NCI-H524 treated with DMSO at 0.1 percent for 48 hours (cell line): ENCODE measurements around the gene RSAD2.
"Not testable (repeated sequence)": the region's sequence is repeated elsewhere in the genome, so short reads cannot be mapped to it uniquely, and the experiment has no call there.

Experiments used
- DNase-seq: peaks from one replicate; lab custom pipeline; 2025; lab: John Stamatoyannopoulos, UW

RSAD2 gene

DNA sequence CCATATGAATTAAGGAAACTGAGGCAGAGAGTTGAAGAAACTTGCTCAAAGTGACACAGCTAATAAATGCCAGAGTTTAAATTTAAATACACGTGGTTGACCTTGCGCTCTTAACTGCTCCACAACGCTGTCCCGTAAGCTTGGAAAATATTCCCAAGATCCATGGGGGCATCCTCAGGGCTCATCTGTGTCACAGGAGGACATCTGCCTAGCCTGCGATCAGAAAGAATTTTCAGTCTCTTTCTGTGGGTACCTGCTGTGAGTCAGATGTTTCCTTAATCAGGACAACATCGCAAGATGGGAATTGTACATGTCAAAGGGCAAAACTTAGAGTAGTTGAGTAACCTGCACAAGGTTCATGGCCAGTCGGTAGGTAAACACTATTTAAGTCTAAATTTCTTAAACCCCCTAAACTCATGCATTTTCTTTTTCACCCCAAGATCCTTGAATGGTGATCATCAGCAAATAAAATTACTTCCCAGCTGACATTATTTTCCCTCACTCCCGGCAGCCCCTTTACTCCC lies 13.3 kb upstream of the RSAD2 start:
- DNase-seq, result no peak

- DNase-seq, result no peak
Observed at GRCh38 chr2:6864923-6865345, 12.6 kb upstream of the RSAD2 start.

GRCh38 chr2:6865346-6866274 lies 12.0 kb upstream of the RSAD2 start, which contains the start of gene CMPK2:
TSS of gene CMPK2 (minus strand) at chr2:6865907. CDS start at chr2:6865696, 211 bp downstream.
- no peak for DNase-seq

GRCh38 chr2:6866275-6866671 lies 11.3 kb upstream of the RSAD2 start:
- DNase-seq, result peak; percentile 8

- DNase-seq, result no peak
Observed at GRCh38 chr2:6866982-6867381, 10.6 kb upstream of the RSAD2 start.

DNA sequence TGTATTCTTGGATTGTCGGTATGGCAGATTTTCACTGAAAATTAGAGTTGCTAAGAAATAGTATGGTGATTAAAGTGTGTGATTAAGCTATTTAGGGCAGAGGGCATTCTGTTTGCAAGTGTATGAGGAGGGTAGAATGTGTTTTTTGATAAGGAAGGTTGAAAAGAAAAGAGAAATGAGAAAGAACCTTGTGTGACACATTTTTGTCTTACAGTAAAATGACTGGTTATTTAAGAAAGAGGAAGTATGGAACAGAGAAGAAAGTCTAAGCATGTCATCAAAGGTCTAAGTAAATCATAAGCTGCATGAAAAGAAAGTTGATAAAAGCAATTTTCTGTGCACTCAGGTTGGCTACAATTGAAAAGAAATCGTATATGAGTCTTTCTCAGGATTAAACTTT lies 5.2 kb upstream of the RSAD2 start:
- DNase-seq, result no peak

GRCh38 chr2:6874032-6874431 lies 3.5 kb upstream of the RSAD2 start:
- DNase-seq, result no peak

GRCh38 chr2:6876309-6876708 lies 1.3 kb upstream of the RSAD2 start:
- no peak for DNase-seq

DNA sequence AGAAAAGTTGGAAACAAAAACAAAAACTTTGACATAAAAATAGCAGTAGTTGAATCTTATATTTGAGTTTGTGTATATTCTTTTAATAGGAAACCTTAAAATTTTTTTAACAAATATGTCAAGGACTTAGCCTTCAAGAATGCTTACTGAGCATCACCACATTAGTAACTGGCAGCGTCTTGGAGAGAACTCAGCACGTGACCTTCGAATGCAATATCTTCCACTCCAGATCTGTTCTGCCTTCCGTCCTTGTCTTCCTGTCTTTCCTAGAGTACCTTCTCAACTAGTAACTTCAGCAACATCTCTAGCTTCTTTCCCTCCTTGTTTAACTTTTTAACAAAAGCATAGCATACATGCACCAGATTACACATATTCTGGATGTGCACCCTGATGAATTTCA lies 972 bp downstream of the RSAD2 start:
- DNase-seq, result no peak

GRCh38 chr2:6879011-6879410 lies 1.4 kb downstream of the RSAD2 start:
- DNase-seq, result no peak

- DNase-seq, result no peak
Observed at GRCh38 chr2:6880200-6880733, 2.7 kb downstream of the RSAD2 start.

- DNase-seq, result no peak
Observed at GRCh38 chr2:6881046-6881445, 3.5 kb downstream of the RSAD2 start.

DNA sequence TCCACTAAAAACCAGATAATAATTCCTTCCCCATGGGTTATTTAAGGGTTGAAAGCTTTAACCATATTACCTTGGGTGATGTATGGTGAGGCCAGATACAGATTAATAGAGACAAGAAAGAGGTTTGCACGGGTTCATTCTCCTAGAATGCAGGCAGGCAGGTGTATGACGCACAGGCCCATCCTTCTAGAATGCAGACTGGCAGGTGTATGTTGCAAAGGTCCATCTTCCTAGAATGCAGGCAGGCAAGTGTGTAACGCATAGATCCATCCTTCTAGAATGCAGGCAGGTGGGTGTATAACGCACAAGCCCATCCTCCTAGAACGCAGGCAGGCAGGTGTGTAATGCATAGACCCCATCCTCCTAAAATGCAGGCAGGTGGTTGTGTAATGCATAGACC lies 3.9 kb downstream of the RSAD2 start:
- no peak for DNase-seq

DNA sequence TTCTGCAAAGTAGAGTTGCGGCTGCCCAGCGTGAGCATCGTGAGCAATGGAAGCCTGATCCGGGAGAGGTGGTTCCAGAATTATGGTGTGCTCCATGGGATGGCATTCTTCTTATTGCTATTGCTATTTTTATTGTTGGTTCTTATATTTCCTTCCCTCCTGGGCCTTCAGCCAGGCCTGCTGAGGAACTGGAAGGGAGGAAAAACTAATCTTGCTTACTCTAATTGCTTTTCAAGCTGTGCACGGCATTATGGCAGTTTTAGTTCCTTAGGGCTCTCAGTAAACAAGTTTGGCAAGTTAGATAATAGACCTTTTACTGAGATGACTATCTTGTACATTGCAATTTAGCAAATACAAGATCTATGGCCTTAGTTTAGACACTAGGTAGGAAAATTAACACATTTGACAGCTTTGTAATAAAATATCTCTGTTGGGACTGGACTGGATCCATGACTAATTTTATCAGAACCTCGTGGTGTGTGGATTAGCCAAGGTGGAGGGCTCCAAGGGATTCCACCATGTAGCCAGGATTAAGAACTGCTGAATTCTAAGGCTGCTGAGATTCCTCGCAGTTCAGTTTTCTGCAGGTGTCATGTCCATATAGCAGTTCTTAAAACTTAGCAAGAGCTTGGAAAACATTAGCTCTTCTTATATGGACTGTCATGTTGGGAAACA lies 6.0 kb downstream of the RSAD2 start:
- no peak for DNase-seq

DNA sequence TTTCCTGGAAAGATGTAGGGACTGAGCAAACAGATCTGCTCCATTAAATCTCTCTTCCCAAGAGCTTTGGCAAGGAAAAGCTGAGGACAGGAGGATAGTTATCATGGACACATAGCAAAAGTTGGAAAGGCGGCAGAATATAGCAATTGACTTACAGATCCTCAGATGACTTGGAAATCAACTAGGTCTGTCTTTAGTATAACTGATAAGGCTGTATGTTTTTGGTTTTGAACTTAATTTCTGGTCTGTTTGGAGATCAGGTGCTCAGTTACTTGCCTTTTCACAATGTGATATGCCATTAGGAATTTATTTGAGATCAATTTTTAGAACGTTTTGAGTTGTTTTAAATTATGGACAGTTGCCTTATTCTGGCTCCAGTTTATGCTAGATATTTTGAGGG lies 8.0 kb downstream of the RSAD2 start:
- DNase-seq, result no peak

DNA sequence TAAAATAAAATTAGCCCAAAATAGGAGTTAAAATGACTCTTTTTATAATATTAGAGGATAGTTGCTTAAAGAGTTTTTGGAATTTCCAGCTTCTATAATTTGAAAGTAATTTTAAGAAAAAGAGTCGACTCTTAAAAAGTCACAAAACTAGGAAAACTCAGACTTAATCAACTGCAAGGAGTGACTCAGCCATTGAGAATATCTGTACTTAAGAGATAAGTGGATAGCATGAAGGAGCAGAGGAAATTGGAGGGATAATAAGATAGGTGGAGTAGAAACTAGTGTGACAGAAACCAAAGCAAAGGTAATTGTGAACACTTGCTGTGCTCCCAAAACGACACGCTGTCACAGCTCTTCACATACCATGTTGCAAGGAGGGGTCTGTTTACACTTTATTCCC lies 8.4 kb downstream of the RSAD2 start:
- DNase-seq, result no peak

DNA sequence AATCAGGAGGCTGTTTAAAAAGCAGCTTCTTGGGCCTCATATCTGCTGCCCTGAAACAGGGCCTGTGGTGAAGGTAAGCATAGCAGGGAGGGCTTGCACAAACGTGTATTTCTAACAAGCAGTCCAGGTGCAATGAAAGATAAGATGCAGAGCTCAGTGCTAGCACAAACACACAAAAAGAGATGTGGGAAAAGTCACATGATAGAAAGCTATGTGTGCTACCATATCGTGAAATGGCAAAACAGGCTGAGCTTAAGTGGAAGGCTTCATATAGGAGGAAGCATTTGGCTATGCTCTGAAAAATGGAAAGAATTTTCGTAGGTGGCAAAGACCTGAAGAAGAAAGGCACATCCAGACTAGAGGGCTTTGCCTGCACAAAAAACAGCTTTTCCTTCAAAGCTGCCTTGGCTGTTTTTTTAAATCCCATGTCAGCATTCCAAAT lies 10.2 kb downstream of the RSAD2 start:
- DNase-seq, result no peak

DNA sequence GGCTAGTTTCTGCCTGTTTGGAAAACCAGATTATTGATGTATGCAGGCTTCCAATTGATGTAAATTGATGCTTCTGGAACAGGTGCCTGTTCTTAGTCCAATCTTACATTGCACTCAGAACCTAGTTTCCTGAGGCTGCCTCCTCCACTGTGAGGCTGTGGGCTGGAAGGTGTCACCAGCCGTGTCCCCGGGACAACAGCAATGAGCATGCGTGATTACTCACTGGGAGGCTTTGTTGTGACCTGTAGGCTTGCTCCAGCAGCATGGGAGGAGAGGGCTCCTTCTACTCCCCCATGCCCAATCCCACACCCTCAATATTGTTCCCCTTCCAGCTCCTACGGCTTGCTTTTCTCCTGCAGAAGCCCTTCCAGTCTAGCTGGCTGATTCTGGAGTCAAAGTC lies 11.1 kb downstream of the RSAD2 start:
- DNase-seq, result no peak

GRCh38 chr2:6893876-6894482 lies 16.4 kb downstream of the RSAD2 start:
- no peak for DNase-seq

DNA sequence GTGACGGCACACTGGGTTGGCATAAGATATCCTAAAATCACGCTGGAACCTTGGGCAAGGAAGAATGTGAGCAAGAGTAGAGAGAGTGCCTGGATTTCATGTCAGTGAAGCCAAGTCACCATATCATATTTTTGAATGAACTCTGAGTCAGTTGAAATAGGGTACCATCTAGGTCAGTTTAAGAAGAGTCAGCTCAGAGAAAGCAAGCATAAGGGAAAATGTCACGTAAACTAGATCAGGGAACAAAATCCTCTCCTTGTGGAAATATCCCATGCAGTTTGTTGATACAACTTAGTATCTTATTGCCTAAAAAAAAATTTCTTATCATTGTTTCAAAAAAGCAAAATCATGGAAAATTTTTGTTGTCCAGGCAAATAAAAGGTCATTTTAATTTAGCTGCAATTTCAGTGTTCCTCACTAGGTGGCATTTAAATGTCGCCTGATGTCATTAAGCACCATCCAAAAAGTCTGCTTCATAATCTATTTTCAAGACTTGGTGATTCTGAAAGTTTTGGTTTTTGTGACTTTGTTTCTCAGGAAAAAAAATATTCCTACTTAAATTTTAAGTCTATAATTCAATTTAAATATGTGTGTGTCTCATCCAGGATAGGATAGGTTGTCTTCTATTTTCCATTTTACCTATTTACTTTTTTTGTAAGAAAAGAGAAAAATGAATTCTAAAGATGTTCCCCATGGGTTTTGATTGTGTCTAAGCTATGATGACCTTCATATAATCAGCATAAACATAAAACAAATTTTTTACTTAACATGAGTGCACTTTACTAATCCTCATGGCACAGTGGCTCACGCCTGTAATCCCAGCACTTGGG lies 19.6 kb downstream of the RSAD2 start:
- DNase-seq, result no peak

GRCh38 chr2:6902581-6902980 lies 25.0 kb downstream of the RSAD2 start:
- DNase-seq, result not testable (repeated sequence)
